ENCODE data around the gene PIGZ. TPM values are rescaled to one million over a fixed set of nuclear protein-coding genes. Genes with fewer than 3 reads are reported as not detected.

The PIGZ gene
- total and polyA plus RNA-seq, 8 donors, result 1.2 to 125 (median 5.4) TPM

DNA sequence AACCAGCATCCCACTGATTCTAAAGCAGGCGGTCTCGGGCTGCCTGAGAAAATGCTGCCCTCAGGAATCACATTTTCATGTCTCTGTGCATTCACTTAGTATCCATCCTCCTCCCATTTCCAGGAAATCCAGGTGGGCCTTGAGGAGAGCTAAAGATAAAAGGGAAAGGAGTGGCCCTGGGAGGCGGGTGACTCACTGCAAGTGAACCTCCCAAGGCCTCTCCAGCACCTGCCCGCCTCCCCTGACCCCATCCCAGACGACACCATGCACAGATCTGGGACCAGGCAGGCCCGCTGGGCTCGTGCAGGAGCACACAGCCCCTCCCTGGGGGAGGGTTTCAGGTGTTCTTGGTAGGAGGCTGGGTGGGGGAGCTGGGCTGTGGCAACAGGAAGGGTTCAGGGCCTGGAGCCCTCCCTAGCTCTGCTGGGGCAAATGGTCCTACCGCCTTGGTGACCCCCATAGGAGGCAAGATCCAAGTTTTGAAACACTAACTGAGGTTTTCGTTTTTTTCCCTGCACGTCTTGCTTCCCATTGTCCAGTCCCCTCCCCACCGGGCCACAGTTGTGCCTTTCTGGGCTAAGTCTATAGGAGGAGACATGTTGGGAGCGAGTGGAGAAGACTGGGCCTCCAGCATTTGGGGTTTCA is 38.8 kb upstream of the PIGZ start:
- H3K9me3 ChIP-seq, result no peaks in the 10 kb centered on the region
- H3K27ac ChIP-seq, result no peak overlapping the region
- H3K4me3 ChIP-seq, result no peak overlapping the region
- peak in 1 of 2 donors; percentile 65 for DNase-seq
- H3K36me3 ChIP-seq, result no peaks in the 10 kb centered on the region
- WGBS, 5 donors, result 72 to 80% (median 76%) methylated on average over 12 of the region's 12 CpGs
- H3K27me3 ChIP-seq, result peaks cover 0 to 11% (median 0%) of the 10 kb centered on the region in 3 donors
- TF ChIP-seq, protein P1, sequence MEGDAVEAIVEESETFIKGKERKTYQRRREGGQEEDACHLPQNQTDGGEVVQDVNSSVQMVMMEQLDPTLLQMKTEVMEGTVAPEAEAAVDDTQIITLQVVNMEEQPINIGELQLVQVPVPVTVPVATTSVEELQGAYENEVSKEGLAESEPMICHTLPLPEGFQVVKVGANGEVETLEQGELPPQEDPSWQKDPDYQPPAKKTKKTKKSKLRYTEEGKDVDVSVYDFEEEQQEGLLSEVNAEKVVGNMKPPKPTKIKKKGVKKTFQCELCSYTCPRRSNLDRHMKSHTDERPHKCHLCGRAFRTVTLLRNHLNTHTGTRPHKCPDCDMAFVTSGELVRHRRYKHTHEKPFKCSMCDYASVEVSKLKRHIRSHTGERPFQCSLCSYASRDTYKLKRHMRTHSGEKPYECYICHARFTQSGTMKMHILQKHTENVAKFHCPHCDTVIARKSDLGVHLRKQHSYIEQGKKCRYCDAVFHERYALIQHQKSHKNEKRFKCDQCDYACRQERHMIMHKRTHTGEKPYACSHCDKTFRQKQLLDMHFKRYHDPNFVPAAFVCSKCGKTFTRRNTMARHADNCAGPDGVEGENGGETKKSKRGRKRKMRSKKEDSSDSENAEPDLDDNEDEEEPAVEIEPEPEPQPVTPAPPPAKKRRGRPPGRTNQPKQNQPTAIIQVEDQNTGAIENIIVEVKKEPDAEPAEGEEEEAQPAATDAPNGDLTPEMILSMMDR (IDR thresholded peaks at IDR 0.05), result no peak
- TF ChIP-seq POLR2AphosphoS5 (IDR thresholded peaks at IDR 0.05), result no peak
- TF ChIP-seq POLR2A (IDR thresholded peaks at IDR 0.05), result no peak
- TF ChIP-seq EP300 (IDR thresholded peaks at IDR 0.05), result no peak
- intact Hi-C loops (cut with DNase I; ENCODE audit: low total_unique reads), result loop anchor here (10.0 kb wide), 1 partner anchor 177 kb away; no protein-coding TSS in a partner anchor
- H3K4me1 ChIP-seq, result peaks cover 4 to 12% (median 11%) of the 10 kb centered on the region in 4 donors

DNA sequence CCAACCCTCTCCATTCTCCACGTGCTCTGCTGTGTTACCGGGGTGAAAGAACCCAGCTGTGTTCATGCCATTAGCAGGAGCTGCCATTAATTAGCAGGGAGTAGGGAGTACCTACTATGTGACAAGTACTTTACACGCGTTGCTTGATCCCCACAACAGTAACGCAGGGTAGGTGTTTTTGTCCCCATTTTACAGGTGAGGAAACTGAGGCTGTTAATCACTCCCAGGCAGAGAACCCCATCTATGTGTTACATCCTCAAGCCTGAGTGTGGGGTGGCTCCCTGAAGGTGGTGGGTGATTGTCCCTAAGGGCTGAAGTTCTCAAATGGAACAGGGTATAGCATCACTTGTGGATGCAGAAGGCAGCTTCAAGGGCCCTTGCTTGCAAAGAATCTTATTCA is 38.2 kb upstream of the PIGZ start:
- Histone ChIP-seq H3K4me3 (no peak overlapping the region), H3K4me1 (peaks cover 4 to 18% (median 17%) of the 10 kb centered on the region in 4 donors), H3K27ac (no peak overlapping the region), H3K9me3 (no peaks in the 10 kb centered on the region), H3K27me3 (peaks cover 0 to 11% (median 0%) of the 10 kb centered on the region in 3 donors), H3K36me3 (no peaks in the 10 kb centered on the region)
- no peak for TF ChIP-seq POLR2A (IDR thresholded peaks at IDR 0.05)
- TF ChIP-seq, protein P1 (IDR thresholded peaks at IDR 0.05), result no peak
- 93 to 98% (median 97%) methylated on average over 5 of the region's 5 CpGs for WGBS, 5 donors
- intact Hi-C loops (cut with DNase I; ENCODE audit: low total_unique reads), result loop anchor here (10.0 kb wide), 1 partner anchor 178 kb away; no protein-coding TSS in a partner anchor
- no peak for DNase-seq

DNA sequence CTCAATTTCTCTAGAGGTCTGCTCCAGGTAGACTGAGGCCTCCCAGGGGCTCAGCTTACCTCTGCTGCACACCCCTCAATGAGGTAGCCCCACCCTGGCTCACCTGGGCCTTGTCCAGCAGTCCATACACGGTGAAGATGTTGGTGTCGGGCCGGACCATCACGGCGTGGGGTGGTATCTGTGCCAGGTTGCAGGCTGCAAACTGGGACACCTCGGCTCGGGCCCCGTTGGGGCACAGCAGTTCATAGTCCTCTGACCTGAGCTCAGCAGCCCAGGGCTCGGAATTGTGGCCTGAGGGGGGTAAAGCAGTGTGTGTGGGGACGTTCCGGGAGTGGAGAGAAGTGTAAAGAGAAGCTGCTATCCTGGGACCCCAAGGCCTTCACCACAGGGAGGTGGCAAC is 37.8 kb upstream of the PIGZ start:
- TF ChIP-seq POLR2A (IDR thresholded peaks at IDR 0.05) (no peak), POLR2AphosphoS5 (IDR thresholded peaks at IDR 0.05) (no peak), EP300 (IDR thresholded peaks at IDR 0.05) (no peak)
- TF ChIP-seq, protein P1 (IDR thresholded peaks at IDR 0.05), result no peak
- Histone ChIP-seq H3K4me3 (no peak overlapping the region), H3K9me3 (no peaks in the 10 kb centered on the region), H3K27ac (no peak overlapping the region), H3K4me1 (peaks cover 4 to 19% (median 18%) of the 10 kb centered on the region in 4 donors), H3K36me3 (no peaks in the 10 kb centered on the region), H3K27me3 (peaks cover 0 to 11% (median 0%) of the 10 kb centered on the region in 3 donors)
- DNase-seq, result no peak
- WGBS, 5 donors, result 90 to 93% (median 92%) methylated on average over 10 to 11 of the region's 11 CpGs
- intact Hi-C loops (cut with DNase I; ENCODE audit: low total_unique reads), result loop anchor here (10.0 kb wide), 1 partner anchor 178 kb away; no protein-coding TSS in a partner anchor

DNA sequence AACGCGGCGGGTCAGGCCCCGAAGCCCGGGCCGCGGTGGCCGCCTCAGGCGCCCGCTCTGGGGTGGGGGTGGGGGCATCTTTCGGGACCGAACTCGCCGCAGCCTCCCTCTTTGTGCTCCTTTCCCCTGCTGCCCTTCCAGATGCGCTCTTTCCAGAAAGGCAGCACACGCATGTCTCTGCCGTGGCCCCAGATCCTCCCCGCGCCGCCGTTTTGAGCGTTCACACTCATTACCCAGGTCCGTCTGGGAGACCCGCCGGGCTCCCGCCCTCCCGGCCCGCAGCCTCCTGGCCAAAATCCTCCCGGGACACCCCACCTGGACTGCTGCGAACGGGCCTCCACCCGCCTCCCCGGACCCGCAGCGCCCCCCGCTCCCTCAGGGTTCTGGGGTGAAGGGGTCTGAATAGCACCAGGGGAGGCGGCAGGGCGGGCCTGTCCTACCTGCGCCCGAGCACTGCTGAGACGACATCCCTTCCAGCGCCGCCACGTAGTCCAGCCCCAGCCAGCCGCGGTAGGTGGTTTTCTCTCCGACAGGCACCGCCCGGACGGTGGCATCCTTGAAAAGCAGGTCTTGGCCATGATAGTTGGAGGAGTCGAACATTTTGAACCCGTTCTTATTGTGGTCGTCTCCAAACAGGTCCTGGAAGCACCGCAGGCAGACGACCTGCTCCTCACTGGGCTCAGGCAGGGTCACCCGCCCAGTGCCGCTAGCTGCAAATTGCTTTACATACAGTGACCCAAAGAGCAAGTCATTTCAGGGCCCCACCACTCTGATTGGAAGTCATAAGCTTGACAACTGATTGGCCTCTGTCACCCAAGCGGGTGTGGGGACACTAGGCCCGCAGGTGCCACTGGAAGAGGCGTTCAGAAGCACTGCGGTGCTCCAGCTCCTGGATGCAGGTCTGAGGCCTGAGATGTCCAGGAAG is 35.1 kb upstream of the PIGZ start:
- peak overlapping the region; percentile 71 to 89 (median 82) for H3K27ac ChIP-seq
- H3K4me1 ChIP-seq, result peaks cover 4 to 19% (median 18%) of the 10 kb centered on the region in 4 donors
- no peaks in the 10 kb centered on the region for H3K9me3 ChIP-seq
- TF ChIP-seq EP300 (IDR thresholded peaks at IDR 0.05) (no peak), POLR2A (IDR thresholded peaks at IDR 0.05) (no peak), POLR2AphosphoS5 (IDR thresholded peaks at IDR 0.05) (no peak)
- TF ChIP-seq, protein P1 (IDR thresholded peaks at IDR 0.05), result no peak
- WGBS, 5 donors, result 15 to 31% (median 20%) methylated on average over 39 to 61 of the region's 61 CpGs
- DNase-seq, result peak; percentile 44 to 69
- peak overlapping the region; percentile 58 to 61 (median 60) for H3K4me3 ChIP-seq
- H3K27me3 ChIP-seq, result no peaks in the 10 kb centered on the region
- no peaks in the 10 kb centered on the region for H3K36me3 ChIP-seq
- intact Hi-C loops (cut with DNase I; ENCODE audit: low total_unique reads), result loop anchor here (10.0 kb wide), 1 partner anchor 181 kb away; no protein-coding TSS in a partner anchor
